Measurements from ENCODE around the gene CCDC138.
A peak's percentile ranks its signal among the peaks of the same experiment; 100 is the strongest.

DNA sequence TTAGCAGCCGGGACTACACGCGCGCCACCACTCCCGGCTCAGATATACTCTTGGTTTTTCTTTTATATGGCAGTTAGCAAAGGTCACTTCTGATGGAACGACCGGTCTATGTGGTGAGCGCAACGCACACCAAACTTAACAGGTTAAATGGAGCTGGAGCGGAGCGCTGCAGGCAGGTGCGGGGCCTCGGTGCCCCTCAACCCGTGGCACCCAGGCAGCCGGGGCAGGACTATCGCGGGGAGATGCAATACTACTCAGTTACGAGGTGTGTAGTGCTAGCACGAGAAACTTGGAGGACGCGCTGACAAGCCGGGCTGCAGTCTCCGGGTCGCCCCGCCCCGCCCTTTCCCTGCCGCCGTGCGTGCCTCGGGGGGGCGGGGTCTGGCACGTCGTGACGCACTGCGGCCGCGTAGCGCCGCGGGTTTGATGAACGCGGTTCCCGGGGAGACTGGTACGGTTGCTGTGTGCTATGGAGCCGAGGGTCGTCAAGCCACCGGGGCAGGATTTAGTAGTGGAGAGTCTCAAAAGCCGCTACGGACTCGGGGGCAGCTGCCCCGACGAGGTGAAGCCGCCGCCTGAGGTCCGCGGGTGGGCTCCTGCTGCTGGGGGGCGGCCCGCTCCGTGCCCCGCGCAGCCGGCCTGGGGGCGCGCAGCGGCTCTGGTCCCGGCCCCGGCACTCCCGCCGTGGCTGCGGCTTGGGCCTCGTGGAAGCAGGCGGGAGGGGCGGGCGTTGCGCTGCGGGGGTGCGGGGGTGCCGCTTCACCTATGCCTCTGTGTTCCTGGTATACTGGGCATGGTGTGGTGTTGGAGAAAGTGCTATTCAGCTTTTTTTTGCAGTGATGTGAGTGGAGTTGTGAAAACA, at the start of gene CCDC138:
- TF ChIP-seq ZFP30 (CRISPR knock-in tag; IDR thresholded peaks at IDR 0.05) (no peak), ARNTL (CRISPR knock-in tag; IDR thresholded peaks at IDR 0.05; ENCODE audit: borderline replicate concordance, low read depth) (no peak), OSR1 (CRISPR knock-in tag; IDR thresholded peaks at IDR 0.05) (no peak), PPARA (CRISPR knock-in tag; IDR thresholded peaks at IDR 0.05; ENCODE audit: borderline replicate concordance) (no peak), ZFP3 (CRISPR knock-in tag; IDR thresholded peaks at IDR 0.05) (no peak), GLIS3 (CRISPR knock-in tag; IDR thresholded peaks at IDR 0.05) (no peak), ESRRG (CRISPR knock-in tag; IDR thresholded peaks at IDR 0.05) (0 out of 2 replicates have a peak, but pooled peaks have one; percentile 44)

All from SK-N-SH treated with all-trans-retinoic acid at 6 μM for 48 hours (cell line).